22Rv1 (cell line): ENCODE data around the gene GULP1.

Experiments
- ZFX ChIP-seq: fragments of 450-650 bp; IDR thresholded peaks from 2 replicates; pipeline ENCODE4 v1.6.1; 2017; ENCODE audit warnings: antibody characterized with exemption, borderline replicate concordance
- TF ChIP-seq, protein P1 (sequence below): fragments of 450-650 bp; IDR thresholded peaks from 2 replicates; pipeline ENCODE4 v1.5.1; 2017; ENCODE audit warnings: mild to moderate bottlenecking

DNA sequence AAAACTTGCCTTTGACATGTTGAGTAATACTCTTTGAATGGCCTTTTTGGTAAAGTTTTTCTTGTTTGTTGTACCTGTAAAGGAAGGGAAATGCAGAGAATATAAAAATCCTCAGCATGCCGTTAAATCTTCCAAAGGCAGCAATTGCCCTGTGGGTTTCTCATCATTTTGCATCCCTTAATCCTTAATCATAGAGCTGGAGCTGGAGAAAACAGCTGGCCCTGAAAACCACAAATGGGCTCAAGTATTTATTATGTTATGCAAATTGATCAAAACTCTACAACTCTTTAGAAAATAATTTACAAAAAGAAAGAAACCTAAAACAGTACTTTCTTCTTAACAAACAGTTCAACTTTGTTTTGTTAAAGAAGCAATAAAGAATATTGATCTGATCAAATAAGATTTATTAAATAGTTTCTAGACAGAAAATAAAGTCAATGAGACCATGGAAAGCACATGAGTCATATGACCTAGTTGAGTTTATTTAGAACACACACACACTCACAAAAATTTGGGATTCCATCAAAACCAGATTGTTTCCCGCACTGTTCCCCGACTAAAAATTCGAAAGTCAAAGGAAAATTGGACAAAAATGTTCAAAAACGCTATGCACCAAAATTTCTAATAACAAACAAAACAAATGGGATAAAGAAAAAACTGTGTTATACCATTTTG, 309.0 kb downstream of the GULP1 start:
- TF ChIP-seq, protein P1, sequence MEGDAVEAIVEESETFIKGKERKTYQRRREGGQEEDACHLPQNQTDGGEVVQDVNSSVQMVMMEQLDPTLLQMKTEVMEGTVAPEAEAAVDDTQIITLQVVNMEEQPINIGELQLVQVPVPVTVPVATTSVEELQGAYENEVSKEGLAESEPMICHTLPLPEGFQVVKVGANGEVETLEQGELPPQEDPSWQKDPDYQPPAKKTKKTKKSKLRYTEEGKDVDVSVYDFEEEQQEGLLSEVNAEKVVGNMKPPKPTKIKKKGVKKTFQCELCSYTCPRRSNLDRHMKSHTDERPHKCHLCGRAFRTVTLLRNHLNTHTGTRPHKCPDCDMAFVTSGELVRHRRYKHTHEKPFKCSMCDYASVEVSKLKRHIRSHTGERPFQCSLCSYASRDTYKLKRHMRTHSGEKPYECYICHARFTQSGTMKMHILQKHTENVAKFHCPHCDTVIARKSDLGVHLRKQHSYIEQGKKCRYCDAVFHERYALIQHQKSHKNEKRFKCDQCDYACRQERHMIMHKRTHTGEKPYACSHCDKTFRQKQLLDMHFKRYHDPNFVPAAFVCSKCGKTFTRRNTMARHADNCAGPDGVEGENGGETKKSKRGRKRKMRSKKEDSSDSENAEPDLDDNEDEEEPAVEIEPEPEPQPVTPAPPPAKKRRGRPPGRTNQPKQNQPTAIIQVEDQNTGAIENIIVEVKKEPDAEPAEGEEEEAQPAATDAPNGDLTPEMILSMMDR: no peak
- no peak for TF ChIP-seq ZFX
